Spinal cord (tissue), 10 donors: ENCODE data around the gene GLI3. TPM values are rescaled to one million over a fixed set of nuclear protein-coding genes. Genes with fewer than 3 reads are reported as not detected.

Experiments used
- DNase-seq, 6 donors: peaks; one replicate each; pipeline versions ENCODE4 v3.0.0 to v3.0.0-alpha.2; 2013 to 2015; ENCODE audit warnings: low spot score in 6 of 6, low read depth in 4 of 6
- H3K27ac ChIP-seq: one replicate; pipeline ENCODE4 v1.5.1; 2013; ENCODE audit warnings: low read depth, low read length, control low read depth
- H3K27me3 ChIP-seq: one replicate; pipeline ENCODE4 v1.6.1; 2013; ENCODE audit warnings: low read length; ENCODE audit not compliant: control insufficient read depth, insufficient read depth
- H3K36me3 ChIP-seq: one replicate; pipeline ENCODE4 v1.6.1; 2013; ENCODE audit warnings: low read length; ENCODE audit not compliant: control insufficient read depth, insufficient read depth
- H3K4me1 ChIP-seq: one replicate; pipeline ENCODE4 v1.6.1; 2013; ENCODE audit warnings: low read length; ENCODE audit not compliant: control insufficient read depth, insufficient read depth
- H3K4me3 ChIP-seq: one replicate; pipeline ENCODE4 v1.5.1; 2013; ENCODE audit warnings: low read depth, low read length, control low read depth
- H3K9me3 ChIP-seq: one replicate; pipeline ENCODE4 v1.6.1; 2013; ENCODE audit warnings: low read length; ENCODE audit not compliant: control insufficient read depth, insufficient read depth
- WGBS: methylation state at CpG from one replicate; pipeline ENCODE4 v1.1.5; 2013; ENCODE audit warnings: missing lambda C conversion rate; ENCODE audit not compliant: insufficient coverage; 5-methylcytosine and 5-hydroxymethylcytosine counted together
- polyA plus RNA-seq, 2 donors: library from polyadenylated mRNA; unstranded; fragments of 120-200 nt; gene quantifications; one replicate each; pipeline ENCODE4 v1.2.1, GENCODE V29; 2013; ENCODE audit not compliant: insufficient read length in 2 of 2
- total RNA-seq, 2 donors: library from RNA; depleted of rRNA in 1 of 2; stranded (reverse); fragments of 120-200 nt in 1 of 2; fragments of >200 nt in 1 of 2; gene quantifications; one replicate each; pipeline versions ENCODE4 v1.2.3 to v1.2.4, GENCODE V29; 2013 to 2014
- donor health status: healthy.

GLI3 gene
- total and polyA plus RNA-seq, 4 donors: 8.7 to 11.9 (median 10.1) TPM

GRCh38 chr7:41971640-41972187 lies 265.3 kb downstream of the GLI3 start:
- Histone ChIP-seq H3K4me1 (no peaks in the 10 kb centered on the region), H3K9me3 (no peaks in the 10 kb centered on the region), H3K4me3 (no peak overlapping the region), H3K27me3 (no peaks in the 10 kb centered on the region), H3K27ac (no peak overlapping the region), H3K36me3 (peaks cover 4% of the 10 kb centered on the region)
- DNase-seq: no peak
- WGBS: 92% methylated on average over 8 of the region's 9 CpGs

GRCh38 chr7:41970941-41971340 lies 266.1 kb downstream of the GLI3 start:
- WGBS: no CpG with 5 or more reads among the region's 5 CpGs
- Histone ChIP-seq H3K27me3 (no peaks in the 10 kb centered on the region), H3K27ac (no peak overlapping the region), H3K36me3 (peaks cover 12% of the 10 kb centered on the region), H3K9me3 (no peaks in the 10 kb centered on the region), H3K4me1 (no peaks in the 10 kb centered on the region), H3K4me3 (no peak overlapping the region)
- DNase-seq: no peak

GRCh38 chr7:41969561-41970105 lies 267.4 kb downstream of the GLI3 start:
- no peak overlapping the region for H3K4me3 ChIP-seq
- DNase-seq: peak in 1 of 6 donors; percentile 63
- H3K27me3 ChIP-seq: no peaks in the 10 kb centered on the region
- H3K9me3 ChIP-seq: no peaks in the 10 kb centered on the region
- peaks cover 25% of the 10 kb centered on the region for H3K36me3 ChIP-seq
- no peak overlapping the region for H3K27ac ChIP-seq
- WGBS: no CpG with 5 or more reads among the region's 1 CpG
- H3K4me1 ChIP-seq: peaks cover 6% of the 10 kb centered on the region

- no peaks in the 10 kb centered on the region for H3K27me3 ChIP-seq
- H3K36me3 ChIP-seq: peaks cover 27% of the 10 kb centered on the region
Observed at GRCh38 chr7:41967156-41967555, 269.9 kb downstream of the GLI3 start.

GRCh38 chr7:41965951-41966505 lies 271.0 kb downstream of the GLI3 start:
- no peak for DNase-seq
- H3K27me3 ChIP-seq: no peaks in the 10 kb centered on the region
- no peak overlapping the region for H3K27ac ChIP-seq
- no peaks in the 10 kb centered on the region for H3K9me3 ChIP-seq
- H3K4me1 ChIP-seq: peaks cover 6% of the 10 kb centered on the region
- peaks cover 26% of the 10 kb centered on the region for H3K36me3 ChIP-seq
- H3K4me3 ChIP-seq: no peak overlapping the region
- 96% methylated on average over 62 of the region's 62 CpGs for WGBS

More at GRCh38 chr7:41967156-41967555, 269.9 kb downstream of the GLI3 start:
- no peak for DNase-seq
- 100% methylated on average over 1 of the region's 3 CpGs for WGBS
- Histone ChIP-seq H3K9me3 (no peaks in the 10 kb centered on the region), H3K4me3 (no peak overlapping the region), H3K27ac (no peak overlapping the region), H3K4me1 (peaks cover 6% of the 10 kb centered on the region)

- Histone ChIP-seq H3K4me1 (peaks cover 6% of the 10 kb centered on the region), H3K27ac (no peak overlapping the region), H3K9me3 (no peaks in the 10 kb centered on the region), H3K27me3 (no peaks in the 10 kb centered on the region), H3K36me3 (peaks cover 26% of the 10 kb centered on the region), H3K4me3 (no peak overlapping the region)
- DNase-seq: peak in 1 of 6 donors; percentile 43
- 94% methylated on average over 47 of the region's 47 CpGs for WGBS
Observed at GRCh38 chr7:41964849-41965745, 271.9 kb downstream of the GLI3 start.

GRCh38 chr7:41964183-41964753 lies 272.7 kb downstream of the GLI3 start:
- H3K4me3 ChIP-seq: no peak overlapping the region
- DNase-seq: no peak
- peaks cover 26% of the 10 kb centered on the region for H3K36me3 ChIP-seq
- H3K27ac ChIP-seq: no peak overlapping the region
- WGBS: 92% methylated on average over 15 of the region's 16 CpGs
- H3K27me3 ChIP-seq: no peaks in the 10 kb centered on the region
- H3K9me3 ChIP-seq: no peaks in the 10 kb centered on the region
- peaks cover 6% of the 10 kb centered on the region for H3K4me1 ChIP-seq

GRCh38 chr7:41956705-41957104 lies 280.3 kb downstream of the GLI3 start:
- Histone ChIP-seq H3K9me3 (no peaks in the 10 kb centered on the region), H3K36me3 (no peaks in the 10 kb centered on the region), H3K27ac (no peak overlapping the region), H3K4me3 (no peak overlapping the region), H3K27me3 (no peaks in the 10 kb centered on the region), H3K4me1 (peaks cover 26% of the 10 kb centered on the region)
- DNase-seq: no peak
- WGBS: 70% methylated on average over 4 of the region's 10 CpGs

- H3K36me3 ChIP-seq: no peaks in the 10 kb centered on the region
- H3K4me1 ChIP-seq: peaks cover 26% of the 10 kb centered on the region
- H3K4me3 ChIP-seq: no peak overlapping the region
- no peaks in the 10 kb centered on the region for H3K9me3 ChIP-seq
- 28% methylated on average over 9 of the region's 16 CpGs for WGBS
- H3K27me3 ChIP-seq: no peaks in the 10 kb centered on the region
- H3K27ac ChIP-seq: peak overlapping the region; percentile 43
- peak in 5 of 6 donors; percentile 74 to 99 (median 87) for DNase-seq
Observed at GRCh38 chr7:41955893-41956675, 280.9 kb downstream of the GLI3 start.
